Spleen (tissue), 11 donors: Measurements from ENCODE around the gene TREML2. TPM values are rescaled to one million over a fixed set of nuclear protein-coding genes. Genes with fewer than 3 reads are reported as not detected.
"Not testable (repeated sequence)": the region's sequence is repeated elsewhere in the genome, so short reads cannot be mapped to it uniquely, and the experiment has no call there.

ENCODE experiments used
- DNase-seq: peaks from one replicate; pipeline ENCODE4 v3.0.0-alpha.2; 2020
- H3K27ac ChIP-seq, 8 donors: fragments of 200-600 bp; sonication (generic) in 7 of 8; 1 replicate in 4 of 8; 2 replicates in 4 of 8; pipeline versions ENCODE4 v1.5.0 to v1.8.0; 2016 to 2021; ENCODE audit warnings: inconsistent platforms in 4 of 8, mild to moderate bottlenecking in 4 of 8, moderate library complexity in 1 of 8
- H3K27me3 ChIP-seq, 7 donors: fragments of 200-600 bp; sonication (generic) in 6 of 7; replicated peaks in 1 of 7; 1 replicate in 4 of 7; 2 replicates in 3 of 7; pipeline versions ENCODE4 v1.5.0 to v1.8.0; 2016 to 2021; ENCODE audit warnings: inconsistent platforms in 3 of 7, mild to moderate bottlenecking in 1 of 7
- H3K36me3 ChIP-seq, 6 donors: fragments of 200-600 bp; sonication (generic) in 5 of 6; 1 replicate in 4 of 6; 2 replicates in 2 of 6; pipeline versions ENCODE4 v1.5.0 to v1.8.0; 2016 to 2021; ENCODE audit warnings: inconsistent platforms in 2 of 6
- H3K4me1 ChIP-seq, 6 donors: fragments of 200-600 bp; sonication (generic) in 5 of 6; 1 replicate in 3 of 6; 2 replicates in 3 of 6; pipeline versions ENCODE4 v1.5.0 to v1.8.0; 2016 to 2021; ENCODE audit warnings: inconsistent platforms in 3 of 6
- H3K4me3 ChIP-seq, 8 donors: fragments of 200-600 bp; sonication (generic) in 7 of 8; 1 replicate in 4 of 8; 2 replicates in 4 of 8; pipeline versions ENCODE4 v1.5.0 to v1.8.0; 2016 to 2021; ENCODE audit warnings: inconsistent platforms in 4 of 8, mild to moderate bottlenecking in 4 of 8, moderate library complexity in 2 of 8
- H3K9me3 ChIP-seq, 8 donors: fragments of 200-600 bp; sonication (generic) in 7 of 8; 1 replicate in 4 of 8; 2 replicates in 4 of 8; pipeline versions ENCODE4 v1.5.0 to v1.8.0; 2016 to 2021; ENCODE audit warnings: inconsistent platforms in 4 of 8
- POLR2A ChIP-seq, 3 donors: fragments of 450-650 bp; IDR thresholded peaks; one replicate each; pipeline ENCODE4 v1.5.1; 2017; ENCODE audit warnings: antibody characterized with exemption in 3 of 3, mild to moderate bottlenecking in 1 of 3
- POLR2AphosphoS5 ChIP-seq, 3 donors: sonication (generic); formaldehyde crosslinking; IDR thresholded peaks; one replicate each; pipeline ENCODE4 v1.5.1; 2017; ENCODE audit warnings: antibody characterized with exemption in 3 of 3
- WGBS, 5 donors: extraction: QIAGEN DNeasy Blood & Tissue Kit in 3 of 5; methylation state at CpG; one replicate each; pipeline versions ENCODE4 v1.1.5 to v1.1.7; 2013 to 2018; 5-methylcytosine and 5-hydroxymethylcytosine counted together
- intact Hi-C: fragments of 100-400 bp; cut with DNase I; formaldehyde crosslinking; loops from one replicate; pipeline ENCODE4 v1.15.0; 2023; ENCODE audit warnings: low total_unique reads
- polyA plus RNA-seq, 3 donors: library from polyadenylated mRNA; stranded (reverse); fragments of 200-250 nt; gene quantifications; one replicate each; pipeline ENCODE4 v1.2.1, GENCODE V29; 2013
- total RNA-seq, 7 donors: library from RNA; depleted of rRNA in 3 of 7; stranded (reverse); fragments of >200 nt in 3 of 7; fragmentation: NEBNext Ultra II Directional in 4 of 7; extraction: Animal tissue kit (Norgen Biotek cat#: 25700) in 4 of 7; gene quantifications; one replicate each; pipeline versions ENCODE4 v1.1.0 to v1.2.1, GENCODE V29; 2016 to 2021
- TF ChIP-seq, protein P1 (sequence below), 11 experiments: fragments of 200-600 bp in 7 of 11; fragments of 450-650 bp in 4 of 11; sonication (generic) in 4 of 11; IDR thresholded peaks in 8 of 11; conservative IDR thresholded peaks in 3 of 11; 1 replicate in 7 of 11; 2 replicates in 4 of 11; pipeline versions ENCODE4 v1.4.0 to v1.8.0; 2016 to 2021; ENCODE audit warnings: antibody characterized with exemption in 11 of 11, inconsistent platforms in 4 of 11, mild to moderate bottlenecking in 1 of 11
- donor health status: healthy with polysubstance abuse.
- donor health status: DM: no; HTN: no; CAD: no; lungs with moderate emphysema.
- donor health status: DM: no; HTN: no; CAD: no.
- donor health status: Bipolar disorder and iron deficiency.
- donor health status: healthy.
- donor health status: DM: no; HTN: no; CAD: no.
- donor health status: DM: yes; HTN: yes; CAD: no.

Gene TREML2
- total and polyA plus RNA-seq, 10 donors, result 1.9 to 28.8 (median 10.2) TPM

DNA sequence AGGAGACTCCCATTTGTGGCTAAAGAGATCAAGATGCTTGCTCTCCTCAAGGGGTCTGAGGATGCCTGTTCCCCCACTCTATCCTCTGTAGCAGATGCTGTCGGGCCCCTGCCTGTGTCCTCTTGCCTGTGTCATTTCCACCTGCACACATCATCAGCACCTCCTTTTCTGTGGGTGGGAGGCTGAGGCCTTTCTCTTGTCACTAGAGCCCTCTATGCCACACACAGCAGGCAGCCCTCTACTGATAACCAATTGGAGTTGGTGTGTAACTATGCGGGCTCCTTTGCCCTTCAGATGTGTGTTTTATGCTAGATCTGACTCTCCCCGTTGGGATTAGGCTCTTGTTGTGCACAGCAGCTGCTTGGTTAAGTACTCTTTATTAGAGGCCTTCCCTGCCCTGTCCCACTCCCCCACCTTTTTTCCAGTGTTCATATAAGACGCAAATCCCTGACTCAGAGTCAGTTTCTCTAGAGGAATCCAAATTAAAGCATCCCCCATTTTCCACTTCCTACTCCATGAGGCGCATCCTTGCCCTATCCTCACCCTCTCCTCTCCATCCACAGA lies 7.7 kb downstream of the TREML2 start:
- peaks cover 0 to 4% (median 0%) of the 10 kb centered on the region in 7 donors for H3K27me3 ChIP-seq
- H3K4me3 ChIP-seq, result no peak overlapping the region
- intact Hi-C loops, result no loop called here
- WGBS, 5 donors, result 77 to 85% (median 82%) methylated on average over 5 of the region's 5 CpGs
- peaks cover 0 to 19% (median 13%) of the 10 kb centered on the region in 8 donors for H3K9me3 ChIP-seq
- no peak for TF ChIP-seq POLR2A (IDR thresholded peaks at IDR 0.05)
- TF ChIP-seq POLR2AphosphoS5 (IDR thresholded peaks at IDR 0.05), result no peak
- TF ChIP-seq, protein P1, sequence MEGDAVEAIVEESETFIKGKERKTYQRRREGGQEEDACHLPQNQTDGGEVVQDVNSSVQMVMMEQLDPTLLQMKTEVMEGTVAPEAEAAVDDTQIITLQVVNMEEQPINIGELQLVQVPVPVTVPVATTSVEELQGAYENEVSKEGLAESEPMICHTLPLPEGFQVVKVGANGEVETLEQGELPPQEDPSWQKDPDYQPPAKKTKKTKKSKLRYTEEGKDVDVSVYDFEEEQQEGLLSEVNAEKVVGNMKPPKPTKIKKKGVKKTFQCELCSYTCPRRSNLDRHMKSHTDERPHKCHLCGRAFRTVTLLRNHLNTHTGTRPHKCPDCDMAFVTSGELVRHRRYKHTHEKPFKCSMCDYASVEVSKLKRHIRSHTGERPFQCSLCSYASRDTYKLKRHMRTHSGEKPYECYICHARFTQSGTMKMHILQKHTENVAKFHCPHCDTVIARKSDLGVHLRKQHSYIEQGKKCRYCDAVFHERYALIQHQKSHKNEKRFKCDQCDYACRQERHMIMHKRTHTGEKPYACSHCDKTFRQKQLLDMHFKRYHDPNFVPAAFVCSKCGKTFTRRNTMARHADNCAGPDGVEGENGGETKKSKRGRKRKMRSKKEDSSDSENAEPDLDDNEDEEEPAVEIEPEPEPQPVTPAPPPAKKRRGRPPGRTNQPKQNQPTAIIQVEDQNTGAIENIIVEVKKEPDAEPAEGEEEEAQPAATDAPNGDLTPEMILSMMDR (IDR thresholded peaks at IDR 0.05 in 8 of 11, conservative IDR thresholded peaks at IDR 0.05 in 3 of 11), result no peak
- H3K4me1 ChIP-seq, result peaks cover 0 to 67% (median 3%) of the 10 kb centered on the region in 6 donors
- peaks cover 0 to 77% (median 5%) of the 10 kb centered on the region in 6 donors for H3K36me3 ChIP-seq
- no peak for DNase-seq
- peak overlapping the region in 1 of 8 donors; percentile 54 for H3K27ac ChIP-seq

DNA sequence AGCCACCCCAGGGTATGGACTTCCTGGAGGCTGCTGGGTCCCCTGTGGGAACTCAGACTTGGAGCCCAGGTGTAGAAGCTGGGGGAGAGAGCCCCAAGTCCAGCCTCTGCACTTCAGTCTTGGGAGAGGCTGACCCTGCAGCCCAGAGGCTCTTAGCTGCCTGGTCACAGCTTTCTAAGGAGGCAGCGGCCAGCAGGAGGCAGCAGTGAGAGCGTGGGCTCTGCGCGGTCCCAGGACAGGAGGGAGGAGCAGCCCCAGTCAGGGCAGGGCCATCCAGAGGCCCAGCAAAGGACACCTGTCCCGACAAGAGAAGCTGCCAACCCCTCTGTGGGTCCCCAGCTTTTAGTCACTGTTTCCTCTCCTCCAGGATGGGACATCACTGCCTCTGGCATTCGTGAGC lies 9.4 kb downstream of the TREML2 start:
- H3K36me3 ChIP-seq, result peaks cover 0 to 62% (median 5%) of the 10 kb centered on the region in 6 donors

DNA sequence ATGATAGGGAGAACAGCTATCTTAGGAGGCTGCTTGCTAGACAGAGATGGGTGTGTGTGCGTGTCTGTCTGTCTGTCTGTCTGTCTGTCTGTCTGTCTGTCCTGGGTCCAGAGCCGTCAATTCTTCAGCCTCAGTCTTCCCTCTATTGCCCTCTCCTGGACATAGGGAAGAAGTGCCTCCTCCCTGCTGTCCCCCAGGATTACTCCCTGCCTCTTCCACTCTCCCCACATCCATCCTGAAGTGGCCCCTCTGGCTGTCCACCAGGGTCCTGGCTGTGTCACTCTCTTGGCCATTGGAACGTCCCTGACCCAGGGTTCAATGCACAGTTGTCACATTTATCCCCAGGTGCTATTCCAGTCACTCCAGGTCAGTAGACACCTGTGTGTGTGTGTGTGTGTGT lies 10.2 kb downstream of the TREML2 start:
- no peak overlapping the region for H3K4me3 ChIP-seq
- H3K27me3 ChIP-seq, result peaks cover 0 to 4% (median 0%) of the 10 kb centered on the region in 7 donors
- DNase-seq, result no peak
- H3K4me1 ChIP-seq, result peaks cover 0 to 61% (median 11%) of the 10 kb centered on the region in 6 donors
- peaks cover 0 to 55% (median 5%) of the 10 kb centered on the region in 6 donors for H3K36me3 ChIP-seq
- peak overlapping the region in 1 of 8 donors; percentile 37 for H3K27ac ChIP-seq
- intact Hi-C loops, result no loop called here
- TF ChIP-seq POLR2A (IDR thresholded peaks at IDR 0.05), result no peak
- no peak for TF ChIP-seq POLR2AphosphoS5 (IDR thresholded peaks at IDR 0.05)
- TF ChIP-seq, protein P1 (IDR thresholded peaks at IDR 0.05 in 8 of 11, conservative IDR thresholded peaks at IDR 0.05 in 3 of 11), result no peak
- H3K9me3 ChIP-seq, result peaks cover 0 to 19% (median 13%) of the 10 kb centered on the region in 8 donors
- WGBS, 5 donors, result 78 to 90% (median 86%) methylated on average over 3 of the region's 3 CpGs

More for the DNA sequence above, 9.4 kb downstream of the TREML2 start:
- DNase-seq, result peak; percentile 85
- intact Hi-C loops, result no loop called here
- 24 to 51% (median 34%) methylated on average over 5 to 6 of the region's 6 CpGs for WGBS, 5 donors
- Histone ChIP-seq H3K4me1 (peaks cover 0 to 61% (median 3%) of the 10 kb centered on the region in 6 donors), H3K4me3 (no peak overlapping the region), H3K27ac (peak overlapping the region in 1 of 8 donors; percentile 30), H3K9me3 (peaks cover 0 to 19% (median 13%) of the 10 kb centered on the region in 8 donors), H3K27me3 (peaks cover 0 to 4% (median 0%) of the 10 kb centered on the region in 7 donors)
- TF ChIP-seq, protein P1 (IDR thresholded peaks at IDR 0.05 in 8 of 11, conservative IDR thresholded peaks at IDR 0.05 in 3 of 11), result peak in 10 of 11 experiments; percentile 6 to 77 (median 36)
- TF ChIP-seq POLR2A (IDR thresholded peaks at IDR 0.05), result no peak
- peak in 2 of 3 donors; percentile 8 to 66 for TF ChIP-seq POLR2AphosphoS5 (IDR thresholded peaks at IDR 0.05)

DNA sequence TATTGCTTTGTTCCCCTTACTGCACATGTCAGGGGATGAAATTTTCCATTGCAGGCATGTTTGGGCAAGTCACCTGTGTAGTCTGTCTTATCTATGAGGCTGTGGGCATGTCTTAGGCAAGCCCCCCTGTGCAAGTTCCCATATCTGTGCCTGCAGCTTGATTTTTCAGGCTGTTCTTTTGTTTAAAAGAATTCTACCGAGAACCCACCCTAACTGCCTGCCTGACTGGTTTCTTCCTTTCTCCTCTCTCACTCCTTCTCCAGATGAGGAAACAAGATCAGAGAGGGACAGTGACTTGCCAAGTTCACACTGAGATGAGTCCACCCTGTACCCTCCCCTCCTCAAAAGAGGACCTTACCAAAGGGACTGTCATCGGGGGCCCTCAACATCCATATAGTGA lies 11.0 kb downstream of the TREML2 start:
- Histone ChIP-seq H3K9me3 (peaks cover 0 to 19% (median 13%) of the 10 kb centered on the region in 8 donors), H3K27me3 (peaks cover 0 to 4% (median 0%) of the 10 kb centered on the region in 7 donors), H3K4me3 (no peak overlapping the region), H3K27ac (peak overlapping the region in 1 of 8 donors; percentile 37), H3K36me3 (peaks cover 0 to 48% (median 5%) of the 10 kb centered on the region in 6 donors), H3K4me1 (peaks cover 0 to 61% (median 19%) of the 10 kb centered on the region in 6 donors)
- no peak for TF ChIP-seq POLR2A (IDR thresholded peaks at IDR 0.05)
- TF ChIP-seq, protein P1 (IDR thresholded peaks at IDR 0.05 in 8 of 11, conservative IDR thresholded peaks at IDR 0.05 in 3 of 11), result no peak
- TF ChIP-seq POLR2AphosphoS5 (IDR thresholded peaks at IDR 0.05), result no peak
- no peak for DNase-seq
- intact Hi-C loops, result no loop called here
- 96 to 98% (median 98%) methylated on average over 2 of the region's 2 CpGs for WGBS, 5 donors

DNA sequence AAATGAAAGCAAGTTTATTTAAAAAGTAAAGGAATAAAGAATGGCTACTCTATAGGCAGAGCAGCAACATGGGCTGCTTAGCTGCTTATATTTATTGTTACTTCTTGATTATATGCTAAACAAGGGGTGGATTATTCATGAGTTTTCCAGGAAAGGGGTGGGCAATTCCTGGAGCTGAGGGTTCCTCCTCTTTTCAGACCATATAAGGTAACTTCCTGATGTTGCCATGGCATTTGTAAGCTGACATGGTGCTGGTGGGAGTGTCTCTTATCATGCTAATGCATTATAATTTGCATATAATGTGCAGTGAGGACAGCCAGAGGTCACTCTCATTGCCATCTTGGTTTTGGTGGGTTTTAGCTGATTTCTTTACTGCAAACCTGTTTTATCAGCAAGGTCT lies 11.9 kb downstream of the TREML2 start:
- H3K36me3 ChIP-seq, result peaks cover 0 to 38% (median 2%) of the 10 kb centered on the region in 6 donors
- peak overlapping the region in 2 of 8 donors; percentile 2 to 19 for H3K27ac ChIP-seq
- H3K4me3 ChIP-seq, H3K27me3 ChIP-seq, DNase-seq, intact Hi-C loops: not testable (repeated sequence)
- H3K9me3 ChIP-seq, result peaks cover 0 to 19% (median 13%) of the 10 kb centered on the region in 8 donors
- peaks cover 0 to 59% (median 19%) of the 10 kb centered on the region in 6 donors for H3K4me1 ChIP-seq
